PC-3 (cell line): ENCODE results near the gene GUCA2B. TPM values are rescaled to one million over a fixed set of nuclear protein-coding genes. Genes with fewer than 3 reads are reported as not detected.

ENCODE experiments used
- ATAC-seq: fragments of 200-7000 bp; cut with Tn5 transposase; 2 replicates; pipeline ENCODE4 v1.9.1; 2020; ENCODE audit warnings: mild to moderate bottlenecking, moderate library complexity
- BruUV-seq: library from RNA; stranded (reverse); fragments of 400-500 nt; replicated peaks from 2 replicates; lab custom pipeline; 2021; lab: Mats Ljungman, UMichigan
- CTCF ChIA-PET: fragments of 300-600 bp; sonication (Branson Sonifier 250); formaldehyde crosslinking; loops from one replicate; lab custom pipeline; 2022; ENCODE audit warnings: antibody characterized with exemption; lab: Charles Lee
- POLR2A ChIA-PET: fragments of 300-600 bp; sonication (Branson Sonifier 250); formaldehyde crosslinking; loops from one replicate; lab custom pipeline; 2022; ENCODE audit warnings: antibody characterized with exemption; ENCODE audit not compliant: unreplicated experiment; lab: Charles Lee
- DNase-seq: peaks from one replicate; pipeline ENCODE4 v3.0.0-alpha.2; 2015
- H2AFZ ChIP-seq: fragments of 300-600 bp; sonication (generic); 2 replicates; pipeline ENCODE4 v1.6.0; 2016; ENCODE audit warnings: antibody characterized with exemption, low read length
- H3F3A ChIP-seq: fragments of 300-600 bp; sonication (generic); one replicate; pipeline ENCODE4 v1.6.0; 2017; ENCODE audit warnings: antibody characterized with exemption, low read length, control low read depth, mild to moderate bottlenecking; ENCODE audit not compliant: unreplicated experiment
- H3K27ac ChIP-seq: fragments of 300-600 bp; sonication (generic); 2 replicates; pipeline ENCODE4 v1.5.1; 2016; ENCODE audit warnings: mild to moderate bottlenecking, low read length
- H3K27me3 ChIP-seq: fragments of 300-600 bp; sonication (generic); 2 replicates; pipeline ENCODE4 v1.6.1; 2016; ENCODE audit warnings: low read length, mixed read lengths
- H3K36me3 ChIP-seq: fragments of 300-600 bp; sonication (generic); 2 replicates; pipeline ENCODE4 v1.6.1; 2016; ENCODE audit warnings: low read depth, mixed run types, low read length, mixed read lengths
- H3K4me1 ChIP-seq: fragments of 300-600 bp; sonication (generic); 2 replicates; pipeline ENCODE4 v1.5.1; 2016; ENCODE audit warnings: low read length; ENCODE audit not compliant: insufficient read depth
- H3K4me2 ChIP-seq: fragments of 300-600 bp; sonication (generic); 2 replicates; pipeline ENCODE4 v1.6.0; 2016; ENCODE audit warnings: low read length
- H3K4me3 ChIP-seq: fragments of 300-600 bp; sonication (generic); 2 replicates; pipeline ENCODE4 v1.5.1; 2016; ENCODE audit warnings: mild to moderate bottlenecking, low read length, mixed read lengths
- H3K79me2 ChIP-seq: fragments of 300-600 bp; sonication (generic); 2 replicates; pipeline ENCODE4 v1.6.1; 2017; ENCODE audit warnings: low read length, mixed read lengths
- H3K9ac ChIP-seq: fragments of 300-600 bp; sonication (generic); 2 replicates; pipeline ENCODE4 v1.6.0; 2016; ENCODE audit warnings: mild to moderate bottlenecking, low read length
- H3K9me2 ChIP-seq: fragments of 300-600 bp; sonication (generic); replicated peaks from 2 replicates; pipeline ENCODE4 v1.6.1; 2016; ENCODE audit warnings: mixed run types, low read length, mixed read lengths
- H3K9me3 ChIP-seq: fragments of 300-600 bp; sonication (generic); 2 replicates; pipeline ENCODE4 v1.6.1; 2016; ENCODE audit warnings: low read length, mixed read lengths
- H4K20me1 ChIP-seq: fragments of 300-600 bp; sonication (generic); 2 replicates; pipeline ENCODE4 v1.6.1; 2016; ENCODE audit warnings: low read length, mixed read lengths
- CTCF ChIP-seq: fragments of 300-600 bp; sonication (generic); conservative IDR thresholded peaks from 2 replicates; pipeline ENCODE4 v1.5.1; 2017; ENCODE audit warnings: antibody characterized with exemption, low read depth, mild to moderate bottlenecking, low read length
- EZH2 ChIP-seq: fragments of 300-600 bp; sonication (generic); IDR thresholded peaks from one replicate; pipeline ENCODE4 v1.6.1; 2017; ENCODE audit warnings: antibody characterized with exemption, mild to moderate bottlenecking, low read length; ENCODE audit not compliant: unreplicated experiment
- EZH2phosphoT487 ChIP-seq: fragments of 300-600 bp; sonication (generic); IDR thresholded peaks from 2 replicates; pipeline ENCODE4 v1.6.1; 2018; ENCODE audit warnings: mild to moderate bottlenecking, antibody characterized with exemption, low read length, borderline replicate concordance
- intact Hi-C: fragments of 100-400 bp; cut with micrococcal nuclease; formaldehyde crosslinking; loops from 2 replicates; pipeline ENCODE4 v1.9.0; 2023
- total RNA-seq: library from RNA; depleted of rRNA; stranded (reverse); fragments of >200 nt; gene quantifications from 2 replicates; pipeline ENCODE4 v1.2.3, GENCODE V29; 2014

GUCA2B gene
- total RNA-seq, 1 experiment from 2014 or later = not detected

- no TSS peak for BruUV-seq
- no peaks in the 10 kb centered on the region for H4K20me1 ChIP-seq
- DNase-seq (no peak), ATAC-seq (no peak)
- H3K9me2 ChIP-seq = no peaks in the 10 kb centered on the region
- no peak for TF ChIP-seq EZH2phosphoT487
- H3K4me1 ChIP-seq = peaks cover 6% of the 10 kb centered on the region; the same call in 1 of the 2 replicates
- no peak overlapping the region for H3K9ac ChIP-seq
- H3K4me3 ChIP-seq = no peak overlapping the region
- H3K4me2 ChIP-seq = no peak overlapping the region
- no peaks in the 10 kb centered on the region for H3K79me2 ChIP-seq
- H3K36me3 ChIP-seq = no peaks in the 10 kb centered on the region
- ChIA-PET POLR2A (no interaction called here), CTCF (no interaction called here)
- no peaks in the 10 kb centered on the region for H3K9me3 ChIP-seq
- intact Hi-C loops = no loop called here
- no peak overlapping the region for H2AFZ ChIP-seq
- no peaks in the 10 kb centered on the region for H3K27me3 ChIP-seq
- H3F3A ChIP-seq = no peaks in the 10 kb centered on the region
- H3K27ac ChIP-seq = no peak overlapping the region
Measured at GRCh38 chr1:42143896-42144710, 9.1 kb upstream of the GUCA2B start.

- DNase-seq (no peak), ATAC-seq (no peak)
- Histone ChIP-seq H3K4me3 (no peak overlapping the region), H3K27me3 (no peaks in the 10 kb centered on the region), H3K9me2 (no peaks in the 10 kb centered on the region), H3K36me3 (no peaks in the 10 kb centered on the region), H3K4me1 (peaks cover 6% of the 10 kb centered on the region; the same call in 1 of the 2 replicates), H3K4me2 (no peak overlapping the region), H4K20me1 (no peaks in the 10 kb centered on the region), H3K9me3 (no peaks in the 10 kb centered on the region), H3F3A (no peaks in the 10 kb centered on the region), H3K79me2 (no peaks in the 10 kb centered on the region), H3K9ac (no peak overlapping the region), H2AFZ (no peak overlapping the region), H3K27ac (no peak overlapping the region)
- CTCF ChIA-PET = no interaction called here
- POLR2A ChIA-PET = no interaction called here
- intact Hi-C loops = loop anchor here (5.0 kb wide), 1 partner anchor 192 kb away; the partner anchor contains the start of gene FOXJ3
- no TSS peak for BruUV-seq
- TF ChIP-seq CTCF (no peak), EZH2phosphoT487 (no peak), EZH2 (no peak)
Measured at GRCh38 chr1:42144711-42145388, 8.4 kb upstream of the GUCA2B start.

- ChIA-PET CTCF (no interaction called here), POLR2A (no interaction called here)
- H3K4me3 ChIP-seq = no peak overlapping the region
- ATAC-seq = no peak
- no TSS peak for BruUV-seq
- H3K9ac ChIP-seq = no peak overlapping the region
- H3K36me3 ChIP-seq = no peaks in the 10 kb centered on the region
- TF ChIP-seq EZH2 (no peak), CTCF (no peak), EZH2phosphoT487 (no peak)
- H3F3A ChIP-seq = no peaks in the 10 kb centered on the region
- intact Hi-C loops = loop anchor here (5.0 kb wide), 1 partner anchor 192 kb away; the partner anchor contains the start of gene FOXJ3
- H3K4me2 ChIP-seq = no peak overlapping the region
- H3K9me2 ChIP-seq = no peaks in the 10 kb centered on the region
- no peaks in the 10 kb centered on the region for H4K20me1 ChIP-seq
- H3K79me2 ChIP-seq = no peaks in the 10 kb centered on the region
- no peak overlapping the region for H2AFZ ChIP-seq
- no peak for DNase-seq
- H3K27ac ChIP-seq = no peak overlapping the region
- no peaks in the 10 kb centered on the region for H3K9me3 ChIP-seq
- H3K4me1 ChIP-seq = peaks cover 6% of the 10 kb centered on the region; the same call in 1 of the 2 replicates
- no peaks in the 10 kb centered on the region for H3K27me3 ChIP-seq
Measured at GRCh38 chr1:42145389-42145716, 7.9 kb upstream of the GUCA2B start.
